Measurements from ENCODE around the gene DNAJC30. TPM values are rescaled to one million over a fixed set of nuclear protein-coding genes. Genes with fewer than 3 reads are reported as not detected.
"Not testable (repeated sequence)": the region's sequence is repeated elsewhere in the genome, so short reads cannot be mapped to it uniquely, and the experiment has no call there.

The DNAJC30 gene
- polyA plus RNA-seq, 1 donor (not counting 4 experiments of a cell fraction or from before 2014, with no cell fraction given): 4.9 TPM

- Histone ChIP-seq H3K4me2 (ENCODE audit: control insufficient read depth, extremely low read depth, insufficient read depth, low read depth, low read length) (no peak overlapping the region), H4K20me1 (ENCODE audit: control insufficient read depth, extremely low read depth, insufficient read depth, low read length) (peaks cover 3% of the 10 kb centered on the region), H3K27ac (ENCODE audit: control insufficient read depth, insufficient read depth, low read length) (no peak overlapping the region), H3K4me1 (ENCODE audit: control insufficient read depth, extremely low read depth, insufficient read depth, low read length) (peaks cover 17% of the 10 kb centered on the region), H2AFZ (ENCODE audit: control insufficient read depth, low read length) (no peak overlapping the region), H3K4me3 (ENCODE audit: control insufficient read depth in 2 of 3, extremely low read depth in 1 of 3, insufficient read depth in 2 of 3, low read depth in 1 of 3, low read length in 3 of 3) (no peak overlapping the region), H3K27me3 (ENCODE audit: control insufficient read depth, extremely low read depth, insufficient read depth, low read length) (no peaks in the 10 kb centered on the region), H3K9me3 (ENCODE audit: control insufficient read depth, low read depth, low read length) (no peaks in the 10 kb centered on the region), H3K9me1 (ENCODE audit: control insufficient read depth, extremely low read depth, insufficient read depth, low read length) (peaks cover 4% of the 10 kb centered on the region), H3K79me2 (ENCODE audit: control insufficient read depth, insufficient read depth, low read length) (peaks cover 49% of the 10 kb centered on the region), H3K9ac (ENCODE audit: control insufficient read depth, extremely low read depth, insufficient read depth, low read length) (no peak overlapping the region), H3K36me3 (ENCODE audit: control insufficient read depth in 2 of 2, extremely low read depth in 1 of 2, insufficient read depth in 2 of 2, low read length in 2 of 2) (peaks cover 0 to 8% of the 10 kb centered on the region in 2 experiments)
- DNase-seq (ENCODE audit: low read depth, low spot score) (no peak), FAIRE-seq (no peak)
- no peak for TF ChIP-seq EZH2 (IDR thresholded peaks at IDR 0.05; ENCODE audit: low read length)
- TF ChIP-seq, protein P1, sequence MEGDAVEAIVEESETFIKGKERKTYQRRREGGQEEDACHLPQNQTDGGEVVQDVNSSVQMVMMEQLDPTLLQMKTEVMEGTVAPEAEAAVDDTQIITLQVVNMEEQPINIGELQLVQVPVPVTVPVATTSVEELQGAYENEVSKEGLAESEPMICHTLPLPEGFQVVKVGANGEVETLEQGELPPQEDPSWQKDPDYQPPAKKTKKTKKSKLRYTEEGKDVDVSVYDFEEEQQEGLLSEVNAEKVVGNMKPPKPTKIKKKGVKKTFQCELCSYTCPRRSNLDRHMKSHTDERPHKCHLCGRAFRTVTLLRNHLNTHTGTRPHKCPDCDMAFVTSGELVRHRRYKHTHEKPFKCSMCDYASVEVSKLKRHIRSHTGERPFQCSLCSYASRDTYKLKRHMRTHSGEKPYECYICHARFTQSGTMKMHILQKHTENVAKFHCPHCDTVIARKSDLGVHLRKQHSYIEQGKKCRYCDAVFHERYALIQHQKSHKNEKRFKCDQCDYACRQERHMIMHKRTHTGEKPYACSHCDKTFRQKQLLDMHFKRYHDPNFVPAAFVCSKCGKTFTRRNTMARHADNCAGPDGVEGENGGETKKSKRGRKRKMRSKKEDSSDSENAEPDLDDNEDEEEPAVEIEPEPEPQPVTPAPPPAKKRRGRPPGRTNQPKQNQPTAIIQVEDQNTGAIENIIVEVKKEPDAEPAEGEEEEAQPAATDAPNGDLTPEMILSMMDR (optimal IDR thresholded peaks at IDR 0.05 in 1 of 3, IDR thresholded peaks at IDR 0.05 in 1 of 3, conservative IDR thresholded peaks at IDR 0.05 in 1 of 3; ENCODE audit: extremely low read depth in 1 of 3, insufficient read depth in 2 of 3, low read length in 3 of 3): no peak
- dilution Hi-C loops (cut with MboI; ENCODE audit: extremely low pct_ligation_motif_present, low sequenced_read_pairs): no loop called here
Observed at GRCh38 chr7:73678862-73679261, 4.4 kb downstream of the DNAJC30 start.

- H2AFZ ChIP-seq (ENCODE audit: control insufficient read depth, low read length); H4K20me1 ChIP-seq (ENCODE audit: control insufficient read depth, extremely low read depth, insufficient read depth, low read length); H3K4me1 ChIP-seq (ENCODE audit: control insufficient read depth, extremely low read depth, insufficient read depth, low read length); FAIRE-seq; H3K27me3 ChIP-seq (ENCODE audit: control insufficient read depth, extremely low read depth, insufficient read depth, low read length); H3K9ac ChIP-seq (ENCODE audit: control insufficient read depth, extremely low read depth, insufficient read depth, low read length); H3K9me1 ChIP-seq (ENCODE audit: control insufficient read depth, extremely low read depth, insufficient read depth, low read length); H3K4me2 ChIP-seq (ENCODE audit: control insufficient read depth, extremely low read depth, insufficient read depth, low read depth, low read length); H3K36me3 ChIP-seq (ENCODE audit: control insufficient read depth in 2 of 2, extremely low read depth in 1 of 2, insufficient read depth in 2 of 2, low read length in 2 of 2); dilution Hi-C loops (cut with MboI; ENCODE audit: extremely low pct_ligation_motif_present, low sequenced_read_pairs); H3K4me3 ChIP-seq (ENCODE audit: control insufficient read depth in 2 of 3, extremely low read depth in 1 of 3, insufficient read depth in 2 of 3, low read depth in 1 of 3, low read length in 3 of 3); H3K27ac ChIP-seq (ENCODE audit: control insufficient read depth, insufficient read depth, low read length); DNase-seq (ENCODE audit: low read depth, low spot score); H3K9me3 ChIP-seq (ENCODE audit: control insufficient read depth, low read depth, low read length): not testable (repeated sequence)
- peaks cover 24% of the 10 kb centered on the region for H3K79me2 ChIP-seq (ENCODE audit: control insufficient read depth, insufficient read depth, low read length)
Observed at GRCh38 chr7:73676062-73676461, 7.2 kb downstream of the DNAJC30 start.

DNA sequence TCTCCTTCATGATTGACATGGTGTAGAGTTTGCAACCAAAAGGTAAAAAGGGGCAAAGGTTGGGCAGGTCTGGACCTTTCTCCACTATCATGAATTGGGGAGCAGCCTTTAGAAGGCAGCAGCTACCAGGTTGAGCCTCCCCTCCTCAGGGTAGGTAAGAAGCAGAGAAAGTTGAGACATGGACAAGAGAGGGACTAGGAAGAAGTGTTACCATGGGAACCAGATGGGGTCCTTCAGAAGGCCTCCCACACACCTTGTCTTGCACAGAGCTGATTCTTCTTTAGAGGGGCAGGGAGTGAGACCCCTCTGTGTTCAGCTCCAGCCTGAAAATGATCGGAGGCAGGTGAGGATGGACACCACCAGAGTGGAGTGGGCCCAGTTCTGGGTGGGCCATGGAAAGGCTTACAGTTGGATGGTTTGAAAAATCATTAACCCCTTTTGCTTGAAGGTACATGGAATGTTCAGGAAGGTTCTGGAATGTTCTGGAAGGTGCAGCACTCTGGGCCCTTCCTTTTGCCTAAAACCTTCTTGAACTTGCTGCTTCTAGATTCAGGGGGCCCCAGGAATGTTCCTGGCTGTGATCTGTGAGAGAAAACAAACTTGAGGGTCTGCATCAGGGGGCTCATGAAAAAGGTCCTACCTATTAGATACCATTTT lies 8.7 kb downstream of the DNAJC30 start:
- H3K27me3 ChIP-seq (ENCODE audit: control insufficient read depth, extremely low read depth, insufficient read depth, low read length): no peaks in the 10 kb centered on the region
- peaks cover 9% of the 10 kb centered on the region for H3K79me2 ChIP-seq (ENCODE audit: control insufficient read depth, insufficient read depth, low read length)
- H3K4me3 ChIP-seq (ENCODE audit: control insufficient read depth in 2 of 3, extremely low read depth in 1 of 3, insufficient read depth in 2 of 3, low read depth in 1 of 3, low read length in 3 of 3): no peak overlapping the region
- no peak for DNase-seq (ENCODE audit: low read depth, low spot score)
- dilution Hi-C loops (cut with MboI; ENCODE audit: extremely low pct_ligation_motif_present, low sequenced_read_pairs): no loop called here
- no peak for FAIRE-seq
- peaks cover 3% of the 10 kb centered on the region for H4K20me1 ChIP-seq (ENCODE audit: control insufficient read depth, extremely low read depth, insufficient read depth, low read length)
- H3K9ac ChIP-seq (ENCODE audit: control insufficient read depth, extremely low read depth, insufficient read depth, low read length): no peak overlapping the region
- H3K9me1 ChIP-seq (ENCODE audit: control insufficient read depth, extremely low read depth, insufficient read depth, low read length): peaks cover 1% of the 10 kb centered on the region
- no peak overlapping the region for H3K27ac ChIP-seq (ENCODE audit: control insufficient read depth, insufficient read depth, low read length)
- H3K4me2 ChIP-seq (ENCODE audit: control insufficient read depth, extremely low read depth, insufficient read depth, low read depth, low read length): no peak overlapping the region
- H2AFZ ChIP-seq (ENCODE audit: control insufficient read depth, low read length): no peak overlapping the region
- TF ChIP-seq EZH2 (IDR thresholded peaks at IDR 0.05; ENCODE audit: low read length): no peak
- TF ChIP-seq, protein P1 (optimal IDR thresholded peaks at IDR 0.05 in 1 of 3, IDR thresholded peaks at IDR 0.05 in 1 of 3, conservative IDR thresholded peaks at IDR 0.05 in 1 of 3; ENCODE audit: extremely low read depth in 1 of 3, insufficient read depth in 2 of 3, low read length in 3 of 3): no peak
- H3K9me3 ChIP-seq (ENCODE audit: control insufficient read depth, low read depth, low read length): no peaks in the 10 kb centered on the region
- H3K36me3 ChIP-seq (ENCODE audit: control insufficient read depth in 2 of 2, extremely low read depth in 1 of 2, insufficient read depth in 2 of 2, low read length in 2 of 2): peaks cover 0 to 8% of the 10 kb centered on the region in 2 experiments
- no peaks in the 10 kb centered on the region for H3K4me1 ChIP-seq (ENCODE audit: control insufficient read depth, extremely low read depth, insufficient read depth, low read length)
